ENCODE measurements around the gene PAMR1. TPM values are rescaled to one million over a fixed set of nuclear protein-coding genes. Genes with fewer than 3 reads are reported as not detected.
A peak's percentile ranks its signal among the peaks of the same experiment; 100 is the strongest.

PAMR1 gene
- total RNA-seq, 1 donor: 49.9 TPM

DNA sequence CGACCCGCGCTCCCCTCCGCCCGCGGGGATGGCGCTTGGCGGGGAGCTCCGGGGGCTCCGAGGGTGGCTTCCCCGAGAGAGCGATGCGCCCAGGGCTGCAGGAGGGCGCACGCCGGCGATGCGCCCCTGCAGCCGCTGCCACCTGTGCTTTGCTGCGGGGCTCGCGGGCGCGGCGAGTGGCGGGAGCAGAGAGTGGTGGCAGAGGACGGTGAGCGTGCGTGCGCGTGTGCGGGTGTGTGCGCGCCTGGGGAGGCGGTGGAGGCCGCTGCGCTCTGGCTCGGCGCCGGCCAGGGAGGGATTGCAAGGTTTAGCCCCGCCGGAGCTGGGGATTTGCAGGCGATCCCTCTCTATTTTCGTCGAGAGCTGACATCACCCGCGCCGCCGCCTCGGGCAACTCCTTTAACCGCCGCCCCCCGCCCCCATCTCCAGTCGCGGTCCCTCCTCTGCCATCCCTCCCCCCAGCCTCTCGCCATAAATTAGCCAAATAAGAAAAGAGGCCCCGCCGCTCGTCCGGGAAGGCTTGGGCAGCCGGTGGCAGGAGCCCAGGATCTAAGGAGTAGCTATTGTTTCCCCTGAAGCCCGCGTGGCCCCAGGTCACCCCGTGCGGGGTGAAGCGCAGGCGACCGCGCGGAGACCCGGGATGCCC is 106.1 kb downstream of the PAMR1 start, which contains the start of gene SLC1A2:
SLC1A2 (minus strand) TSS at position 375 of the 646 bp plus-strand sequence. CDS start 592 bp downstream, outside the sequence.
- Histone ChIP-seq H3K79me2 (ENCODE audit: insufficient read depth, low read length) (no peaks in the 10 kb centered on the region), H3K9me3 (ENCODE audit: low read depth, low read length) (no peaks in the 10 kb centered on the region), H4K20me1 (ENCODE audit: insufficient read depth, low read length) (peaks cover 2% of the 10 kb centered on the region), H3K4me2 (ENCODE audit: insufficient read depth, low read length) (peak within 1 kb of the TSS; percentile 68), H3K27ac (ENCODE audit: low read depth, low read length) (no peak within 1 kb of the TSS), H3K4me1 (ENCODE audit: insufficient read depth, low read length) (peaks cover 13% of the 10 kb centered on the region), H3K36me3 (ENCODE audit: insufficient read depth, low read length) (no peaks in the 10 kb centered on the region), H2AFZ (ENCODE audit: low read length) (no peak within 1 kb of the TSS), H3K4me3 (ENCODE audit: insufficient read depth, low read length) (peak within 1 kb of the TSS; percentile 69), H3K27me3 (ENCODE audit: insufficient read depth, low read length) (peaks cover 84% of the 10 kb centered on the region)
- TF ChIP-seq, protein P1, sequence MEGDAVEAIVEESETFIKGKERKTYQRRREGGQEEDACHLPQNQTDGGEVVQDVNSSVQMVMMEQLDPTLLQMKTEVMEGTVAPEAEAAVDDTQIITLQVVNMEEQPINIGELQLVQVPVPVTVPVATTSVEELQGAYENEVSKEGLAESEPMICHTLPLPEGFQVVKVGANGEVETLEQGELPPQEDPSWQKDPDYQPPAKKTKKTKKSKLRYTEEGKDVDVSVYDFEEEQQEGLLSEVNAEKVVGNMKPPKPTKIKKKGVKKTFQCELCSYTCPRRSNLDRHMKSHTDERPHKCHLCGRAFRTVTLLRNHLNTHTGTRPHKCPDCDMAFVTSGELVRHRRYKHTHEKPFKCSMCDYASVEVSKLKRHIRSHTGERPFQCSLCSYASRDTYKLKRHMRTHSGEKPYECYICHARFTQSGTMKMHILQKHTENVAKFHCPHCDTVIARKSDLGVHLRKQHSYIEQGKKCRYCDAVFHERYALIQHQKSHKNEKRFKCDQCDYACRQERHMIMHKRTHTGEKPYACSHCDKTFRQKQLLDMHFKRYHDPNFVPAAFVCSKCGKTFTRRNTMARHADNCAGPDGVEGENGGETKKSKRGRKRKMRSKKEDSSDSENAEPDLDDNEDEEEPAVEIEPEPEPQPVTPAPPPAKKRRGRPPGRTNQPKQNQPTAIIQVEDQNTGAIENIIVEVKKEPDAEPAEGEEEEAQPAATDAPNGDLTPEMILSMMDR (IDR thresholded peaks at IDR 0.05; ENCODE audit: extremely low read depth, low read depth, low read length): no peak
- peak; percentile 77 for DNase-seq (ENCODE audit: insufficient read length, low spot score, missing footprints)

DNA sequence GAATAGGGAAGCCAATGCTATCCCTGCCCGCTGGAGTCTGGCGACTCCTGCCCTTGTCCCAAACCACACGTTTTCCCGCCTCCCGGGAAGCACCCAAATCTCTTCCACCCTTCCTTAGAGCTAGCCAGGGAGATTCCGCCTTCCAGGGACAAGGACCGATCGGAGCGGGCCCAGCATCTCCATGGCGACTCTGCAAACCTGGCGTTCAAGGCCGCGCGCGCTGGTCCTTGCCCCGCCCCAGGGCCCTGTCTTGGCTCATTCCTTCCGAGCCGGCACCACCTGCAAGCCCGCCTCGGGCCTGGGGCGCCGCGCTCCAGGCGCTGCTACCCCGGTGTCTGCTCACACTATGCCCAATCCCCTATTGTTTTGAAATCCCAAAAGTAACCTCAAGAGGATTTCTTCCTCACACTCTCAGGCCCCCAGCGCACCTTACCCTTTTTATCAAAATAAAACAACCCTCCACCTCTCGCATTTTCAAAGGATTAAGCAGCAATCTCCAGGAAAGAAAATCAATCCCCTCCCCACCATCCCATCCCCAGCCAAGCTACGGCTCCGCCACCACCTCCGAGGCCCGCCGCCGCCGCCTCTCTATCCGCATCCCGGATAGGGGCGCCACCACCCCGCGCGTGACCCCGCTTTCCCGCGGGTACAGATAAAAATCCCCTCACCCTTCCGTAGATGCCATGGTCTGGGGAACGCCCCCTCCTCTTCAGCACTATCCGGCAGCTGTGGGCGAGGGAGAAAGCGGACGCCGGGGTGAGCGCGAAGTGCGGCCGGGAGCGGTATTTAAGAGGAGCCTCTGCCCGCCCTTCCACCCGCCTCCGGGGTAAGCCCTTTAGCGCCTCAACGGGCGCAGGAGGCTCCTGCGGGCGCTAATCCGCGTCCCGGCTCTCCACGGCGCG is 106.9 kb downstream of the PAMR1 start:
- H3K27ac ChIP-seq (ENCODE audit: low read depth, low read length): no peak overlapping the region
- H2AFZ ChIP-seq (ENCODE audit: low read length): no peak overlapping the region
- H4K20me1 ChIP-seq (ENCODE audit: insufficient read depth, low read length): peaks cover 2% of the 10 kb centered on the region
- peak; percentile 84 for DNase-seq (ENCODE audit: insufficient read length, low spot score, missing footprints)
- no peaks in the 10 kb centered on the region for H3K9me3 ChIP-seq (ENCODE audit: low read depth, low read length)
- no peaks in the 10 kb centered on the region for H3K36me3 ChIP-seq (ENCODE audit: insufficient read depth, low read length)
- H3K4me3 ChIP-seq (ENCODE audit: insufficient read depth, low read length): peak overlapping the region; percentile 69
- H3K4me1 ChIP-seq (ENCODE audit: insufficient read depth, low read length): peaks cover 7% of the 10 kb centered on the region
- TF ChIP-seq, protein P1 (IDR thresholded peaks at IDR 0.05; ENCODE audit: extremely low read depth, low read depth, low read length): no peak
- peaks cover 87% of the 10 kb centered on the region for H3K27me3 ChIP-seq (ENCODE audit: insufficient read depth, low read length)
- H3K4me2 ChIP-seq (ENCODE audit: insufficient read depth, low read length): peak overlapping the region; percentile 68
- no peaks in the 10 kb centered on the region for H3K79me2 ChIP-seq (ENCODE audit: insufficient read depth, low read length)

GRCh38 chr11:35415487-35415886 is 109.9 kb downstream of the PAMR1 start:
- DNase-seq (ENCODE audit: insufficient read length, low spot score, missing footprints): no peak
- H3K4me1 ChIP-seq (ENCODE audit: insufficient read depth, low read length): peaks cover 7% of the 10 kb centered on the region
- peaks cover 64% of the 10 kb centered on the region for H3K27me3 ChIP-seq (ENCODE audit: insufficient read depth, low read length)
- TF ChIP-seq, protein P1 (IDR thresholded peaks at IDR 0.05; ENCODE audit: extremely low read depth, low read depth, low read length): no peak
- H3K4me3 ChIP-seq (ENCODE audit: insufficient read depth, low read length): no peak overlapping the region
- H3K4me2 ChIP-seq (ENCODE audit: insufficient read depth, low read length): no peak overlapping the region
- H3K27ac ChIP-seq (ENCODE audit: low read depth, low read length): no peak overlapping the region
- H2AFZ ChIP-seq (ENCODE audit: low read length): no peak overlapping the region
- H3K9me3 ChIP-seq (ENCODE audit: low read depth, low read length): no peaks in the 10 kb centered on the region
- no peaks in the 10 kb centered on the region for H3K79me2 ChIP-seq (ENCODE audit: insufficient read depth, low read length)
- no peaks in the 10 kb centered on the region for H3K36me3 ChIP-seq (ENCODE audit: insufficient read depth, low read length)
- H4K20me1 ChIP-seq (ENCODE audit: insufficient read depth, low read length): peaks cover 2% of the 10 kb centered on the region

GRCh38 chr11:35414776-35415175 is 110.6 kb downstream of the PAMR1 start:
- Histone ChIP-seq H3K4me1 (ENCODE audit: insufficient read depth, low read length) (peaks cover 7% of the 10 kb centered on the region), H3K79me2 (ENCODE audit: insufficient read depth, low read length) (no peaks in the 10 kb centered on the region), H2AFZ (ENCODE audit: low read length) (no peak overlapping the region), H3K4me2 (ENCODE audit: insufficient read depth, low read length) (no peak overlapping the region), H4K20me1 (ENCODE audit: insufficient read depth, low read length) (peaks cover 2% of the 10 kb centered on the region), H3K4me3 (ENCODE audit: insufficient read depth, low read length) (no peak overlapping the region), H3K27ac (ENCODE audit: low read depth, low read length) (no peak overlapping the region), H3K27me3 (ENCODE audit: insufficient read depth, low read length) (peaks cover 57% of the 10 kb centered on the region), H3K36me3 (ENCODE audit: insufficient read depth, low read length) (no peaks in the 10 kb centered on the region), H3K9me3 (ENCODE audit: low read depth, low read length) (no peaks in the 10 kb centered on the region)
- TF ChIP-seq, protein P1 (IDR thresholded peaks at IDR 0.05; ENCODE audit: extremely low read depth, low read depth, low read length): no peak
- DNase-seq (ENCODE audit: insufficient read length, low spot score, missing footprints): no peak
